Measurements from ENCODE around the gene SYTL3.

SYTL3 gene

GRCh38 chr6:158624684-158625682, 24.9 kb upstream of the SYTL3 start:
- peaks cover 13% of the 10 kb centered on the region for H3K4me1 ChIP-seq
- H3K36me3 ChIP-seq (ENCODE audit: control insufficient read depth, insufficient read depth, low read length): no peaks in the 10 kb centered on the region
- H3K9me3 ChIP-seq (ENCODE audit: control insufficient read depth, low read length): no peaks in the 10 kb centered on the region
- H3K79me2 ChIP-seq: peaks cover 7% of the 10 kb centered on the region
- no peak overlapping the region for H3K9ac ChIP-seq
- no peak overlapping the region for H3K4me2 ChIP-seq (ENCODE audit: low read length)
- H3K27ac ChIP-seq: no peak overlapping the region
- H3K4me3 ChIP-seq (ENCODE audit: low read depth, low read length): no peak overlapping the region
- H2AFZ ChIP-seq: no peak overlapping the region
- TF ChIP-seq CTCF (IDR thresholded peaks at IDR 0.05): no peak
- no peaks in the 10 kb centered on the region for H3K27me3 ChIP-seq (ENCODE audit: control insufficient read depth, insufficient read depth, low read length)

- H3K27ac ChIP-seq: no peak overlapping the region
- no peaks in the 10 kb centered on the region for H3K36me3 ChIP-seq (ENCODE audit: control insufficient read depth, insufficient read depth, low read length)
- no peak overlapping the region for H3K4me3 ChIP-seq (ENCODE audit: low read depth, low read length)
Observed at GRCh38 chr6:158625881-158626305, 24.0 kb upstream of the SYTL3 start.

GRCh38 chr6:158626360-158627167, 23.3 kb upstream of the SYTL3 start:
- Histone ChIP-seq H3K9me3 (ENCODE audit: control insufficient read depth, low read length) (no peaks in the 10 kb centered on the region), H3K9ac (no peak overlapping the region), H3K27me3 (ENCODE audit: control insufficient read depth, insufficient read depth, low read length) (no peaks in the 10 kb centered on the region), H3K4me2 (ENCODE audit: low read length) (no peak overlapping the region), H3K27ac (no peak overlapping the region), H3K36me3 (ENCODE audit: control insufficient read depth, insufficient read depth, low read length) (no peaks in the 10 kb centered on the region), H3K79me2 (peaks cover 7% of the 10 kb centered on the region), H3K4me1 (peaks cover 13% of the 10 kb centered on the region), H2AFZ (no peak overlapping the region), H3K4me3 (ENCODE audit: low read depth, low read length) (no peak overlapping the region)
- TF ChIP-seq CTCF (IDR thresholded peaks at IDR 0.05): no peak

More at GRCh38 chr6:158625881-158626305, 24.0 kb upstream of the SYTL3 start:
- Histone ChIP-seq H3K9ac (no peak overlapping the region), H3K27me3 (ENCODE audit: control insufficient read depth, insufficient read depth, low read length) (no peaks in the 10 kb centered on the region), H3K4me1 (peaks cover 13% of the 10 kb centered on the region), H3K9me3 (ENCODE audit: control insufficient read depth, low read length) (no peaks in the 10 kb centered on the region), H3K79me2 (peaks cover 7% of the 10 kb centered on the region), H2AFZ (no peak overlapping the region), H3K4me2 (ENCODE audit: low read length) (no peak overlapping the region)
- no peak for TF ChIP-seq CTCF (IDR thresholded peaks at IDR 0.05)

GRCh38 chr6:158627168-158627939, 22.5 kb upstream of the SYTL3 start:
- Histone ChIP-seq H3K27ac (no peak overlapping the region), H2AFZ (no peak overlapping the region), H3K4me1 (peaks cover 13% of the 10 kb centered on the region), H3K9me3 (ENCODE audit: control insufficient read depth, low read length) (no peaks in the 10 kb centered on the region), H3K79me2 (peaks cover 7% of the 10 kb centered on the region), H3K27me3 (ENCODE audit: control insufficient read depth, insufficient read depth, low read length) (no peaks in the 10 kb centered on the region), H3K36me3 (ENCODE audit: control insufficient read depth, insufficient read depth, low read length) (no peaks in the 10 kb centered on the region), H3K9ac (no peak overlapping the region), H3K4me2 (ENCODE audit: low read length) (no peak overlapping the region), H3K4me3 (ENCODE audit: low read depth, low read length) (no peak overlapping the region)
- no peak for TF ChIP-seq CTCF (IDR thresholded peaks at IDR 0.05)
